CD4-positive, alpha-beta T cell (primary cell): ENCODE measurements around the gene TMEM140. TPM values are rescaled to one million over a fixed set of nuclear protein-coding genes. Genes with fewer than 3 reads are reported as not detected.

Experiments used
- ATAC-seq: fragments of 200-7000 bp; cut with Tn5 transposase; one replicate; pipeline ENCODE4 v1.10.0; 2022; ENCODE audit warnings: mild to moderate bottlenecking; ENCODE audit not compliant: poor library complexity
- CTCF ChIA-PET: fragments of 350-600 bp; sonication (Branson Sonifier 250); formaldehyde crosslinking; loops from one replicate; lab custom pipeline; 2021; ENCODE audit warnings: antibody characterized with exemption, inconsistent platforms; lab: Charles Lee
- POLR2A ChIA-PET: fragments of 350-600 bp; sonication (Branson Sonifier 250); formaldehyde crosslinking; loops from one replicate; lab custom pipeline; 2021; ENCODE audit warnings: antibody characterized with exemption, inconsistent platforms; lab: Charles Lee
- DNase-seq, 14 experiments: peaks; one replicate each; pipeline ENCODE4 v3.0.0-alpha.2; 2013 to 2020; ENCODE audit warnings: mixed read lengths in 2 of 14
- H3K27ac ChIP-seq, 2 donors: one replicate each; pipeline versions ENCODE4 v1.5.1 to v1.7.0; 2013; ENCODE audit warnings: low read length in 2 of 2, low read depth in 1 of 2, mild to moderate bottlenecking in 1 of 2
- H3K27me3 ChIP-seq, 2 experiments: 1 replicate in 1 of 2; 2 replicates in 1 of 2; pipeline versions ENCODE4 v1.6.1 to v1.7.0; 2013; ENCODE audit warnings: low read length in 2 of 2, control low read depth in 1 of 2, mild to moderate bottlenecking in 1 of 2, moderate library complexity in 1 of 2; ENCODE audit not compliant: insufficient read depth in 2 of 2, control insufficient read depth in 1 of 2
- H3K36me3 ChIP-seq: one replicate; pipeline ENCODE4 v1.6.1; 2013; ENCODE audit warnings: low read length, control low read depth; ENCODE audit not compliant: insufficient read depth
- H3K4me1 ChIP-seq: one replicate; pipeline ENCODE4 v1.6.1; 2013; ENCODE audit warnings: low read length, control low read depth; ENCODE audit not compliant: insufficient read depth
- H3K4me3 ChIP-seq: one replicate; pipeline ENCODE4 v1.5.1; 2013; ENCODE audit warnings: mild to moderate bottlenecking, low read length, moderate library complexity
- H3K9me3 ChIP-seq, 2 experiments: 1 replicate in 1 of 2; 2 replicates in 1 of 2; pipeline versions ENCODE4 v1.6.1 to v1.7.0; 2013; ENCODE audit warnings: low read length in 2 of 2, mild to moderate bottlenecking in 2 of 2, control low read depth in 1 of 2, moderate library complexity in 1 of 2; ENCODE audit not compliant: control insufficient read depth in 1 of 2, insufficient read depth in 1 of 2
- H3K27ac Mint-ChIP-seq: one replicate; pipeline ENCODE4 v1.8.0; 2020; ENCODE audit warnings: mixed read lengths
- H3K27me3 Mint-ChIP-seq: one replicate; pipeline ENCODE4 v1.8.0; 2021; ENCODE audit warnings: mixed read lengths
- H3K36me3 Mint-ChIP-seq: one replicate; pipeline ENCODE4 v1.8.0; 2021; ENCODE audit warnings: low read depth, mixed read lengths
- H3K4me1 Mint-ChIP-seq: one replicate; pipeline ENCODE4 v1.8.0; 2021; ENCODE audit warnings: low read depth, mixed read lengths
- H3K4me3 Mint-ChIP-seq: one replicate; pipeline ENCODE4 v1.8.0; 2020; ENCODE audit warnings: mild to moderate bottlenecking, mixed read lengths
- H3K9me3 Mint-ChIP-seq: one replicate; pipeline ENCODE4 v1.8.0; 2020; ENCODE audit warnings: mixed read lengths
- CTCF ChIP-seq: fragments of 200-600 bp; IDR thresholded peaks from one replicate; pipeline ENCODE4 v1.8.0; 2022; ENCODE audit warnings: antibody characterized with exemption, mild to moderate bottlenecking
- intact Hi-C, 2 experiments: fragments of 100-400 bp; cut with DNase I in 1 of 2; cut with micrococcal nuclease in 1 of 2; formaldehyde crosslinking; loops; one replicate each; pipeline versions ENCODE4 v1.15.1 to v1.9.0; 2023 to 2025; cut with DNase I, micrococcal nuclease
- total RNA-seq, 174 experiments: library from RNA in 2 of 174; stranded (reverse) in 2 of 174; gene quantifications; one replicate each; pipeline ENCODE4 v1.2.3 and lab custom pipeline; 2021 to 2026

TMEM140 gene
- total RNA-seq, 2 experiments from 2014 or later, result 27.7 to 32.2 TPM

GRCh38 chr7:135189961-135190360 lies 42.1 kb downstream of the TMEM140 start:
- H3K4me3 Mint-ChIP-seq, result no peak overlapping the region
- ChIA-PET POLR2A (interaction anchor here (1.3 kb wide), 1 partner anchor 20 kb away, joined by 3 read pairs; no protein-coding TSS in a partner anchor), CTCF (no interaction called here)
- H3K4me3 ChIP-seq, result no peak overlapping the region
- DNase-seq, result no peak
- H3K27me3 Mint-ChIP-seq, result no peaks in the 10 kb centered on the region
- peaks cover 81% of the 10 kb centered on the region for H3K36me3 ChIP-seq
- peaks cover 98% of the 10 kb centered on the region for H3K36me3 Mint-ChIP-seq
- H3K4me1 Mint-ChIP-seq, result peaks cover 4% of the 10 kb centered on the region
- H3K27ac ChIP-seq, result no peak overlapping the region
- H3K27ac Mint-ChIP-seq, result no peak overlapping the region
- H3K4me1 ChIP-seq, result no peaks in the 10 kb centered on the region
- H3K27me3 ChIP-seq, result no peaks in the 10 kb centered on the region
- H3K9me3 ChIP-seq, result no peaks in the 10 kb centered on the region
- no peak for TF ChIP-seq CTCF
- H3K9me3 Mint-ChIP-seq, result no peaks in the 10 kb centered on the region
- intact Hi-C loops, result no loop called here
- no peak for ATAC-seq

- TF ChIP-seq CTCF, result no peak
- H3K27me3 Mint-ChIP-seq, result no peaks in the 10 kb centered on the region
- H3K9me3 Mint-ChIP-seq, result no peaks in the 10 kb centered on the region
- intact Hi-C loops, result no loop called here
- CTCF ChIA-PET, result no interaction called here
- H3K27ac Mint-ChIP-seq, result no peak overlapping the region
- Histone ChIP-seq H3K4me1 (no peaks in the 10 kb centered on the region), H3K36me3 (peaks cover 85% of the 10 kb centered on the region), H3K4me3 (no peak overlapping the region), H3K9me3 (no peaks in the 10 kb centered on the region), H3K27ac (no peak overlapping the region), H3K27me3 (no peaks in the 10 kb centered on the region)
- peaks cover 98% of the 10 kb centered on the region for H3K36me3 Mint-ChIP-seq
- H3K4me1 Mint-ChIP-seq, result peaks cover 4% of the 10 kb centered on the region
- no peak for DNase-seq
- H3K4me3 Mint-ChIP-seq, result no peak overlapping the region
- POLR2A ChIA-PET, result interaction anchor here (1.3 kb wide), 1 partner anchor 21 kb away, joined by 3 read pairs; no protein-coding TSS in a partner anchor
- no peak for ATAC-seq
These were observed 42.8 kb downstream of the TMEM140 start for GRCh38 chr7:135190703-135191102.

- peaks cover 98% of the 10 kb centered on the region for H3K36me3 Mint-ChIP-seq
- POLR2A ChIA-PET, result no interaction called here
- no peaks in the 10 kb centered on the region for H3K9me3 Mint-ChIP-seq
- ATAC-seq, result no peak
- Histone ChIP-seq H3K36me3 (peaks cover 84% of the 10 kb centered on the region), H3K4me3 (no peak overlapping the region), H3K4me1 (no peaks in the 10 kb centered on the region), H3K9me3 (no peaks in the 10 kb centered on the region), H3K27me3 (no peaks in the 10 kb centered on the region), H3K27ac (no peak overlapping the region)
- H3K27ac Mint-ChIP-seq, result no peak overlapping the region
- CTCF ChIA-PET, result no interaction called here
- no peak for DNase-seq
- no peak overlapping the region for H3K4me3 Mint-ChIP-seq
- TF ChIP-seq CTCF, result no peak
- no peaks in the 10 kb centered on the region for H3K27me3 Mint-ChIP-seq
- intact Hi-C loops, result no loop called here
- peaks cover 4% of the 10 kb centered on the region for H3K4me1 Mint-ChIP-seq
These were observed 45.2 kb downstream of the TMEM140 start for GRCh38 chr7:135192914-135193536.
